H1 (cell line): ENCODE measurements around the gene EPS8. TPM values are rescaled to one million over a fixed set of nuclear protein-coding genes. Genes with fewer than 3 reads are reported as not detected.

Experiments used
- CTCF ChIA-PET: fragments of 300-600 bp; sonication (Branson Sonifier 250); formaldehyde crosslinking; loops from one replicate; lab custom pipeline; 2021; ENCODE audit not compliant: partially characterized antibody; lab: Charles Lee
- POLR2A ChIA-PET: fragments of 300-600 bp; sonication (Branson Sonifier 250); formaldehyde crosslinking; loops from one replicate; lab custom pipeline; 2021; ENCODE audit warnings: inconsistent platforms; ENCODE audit not compliant: partially characterized antibody; lab: Charles Lee
- DNase-seq, 2 experiments: peaks; one replicate each; pipeline versions ENCODE4 v3.0.0 to v3.0.0-alpha.2; 2010 to 2022; ENCODE audit warnings: low spot score in 2 of 2, low read depth in 1 of 2, mixed read lengths in 1 of 2
- FAIRE-seq: peaks from 2 replicates; lab custom pipeline; 2011; peaks lifted over from hg19 to GRCh38; lab: Jason Lieb, UNC
- H2AFZ ChIP-seq: 2 replicates; pipeline ENCODE4 v1.8.1; 2012; ENCODE audit warnings: low read length, inconsistent platforms
- H2AK5ac ChIP-seq: 2 replicates; pipeline ENCODE4 v1.6.1; 2013; ENCODE audit warnings: low read depth, low read length
- H2BK120ac ChIP-seq: replicated peaks from 2 replicates; pipeline ENCODE3; 2013; ENCODE audit warnings: low read depth, low read length, inconsistent platforms
- H2BK12ac ChIP-seq: 2 replicates; pipeline ENCODE4 v1.6.1; 2013; ENCODE audit warnings: low read depth, low read length
- H2BK15ac ChIP-seq: 2 replicates; pipeline ENCODE4 v1.6.1; 2013; ENCODE audit warnings: low read length
- H2BK20ac ChIP-seq: 2 replicates; pipeline ENCODE4 v1.6.1; 2013; ENCODE audit warnings: low read length
- H2BK5ac ChIP-seq: 2 replicates; pipeline ENCODE4 v1.6.1; 2013; ENCODE audit warnings: low read depth, low read length
- H3K14ac ChIP-seq: 2 replicates; pipeline ENCODE4 v1.6.1; 2013; ENCODE audit warnings: inconsistent platforms; ENCODE audit not compliant: insufficient read length
- H3K18ac ChIP-seq: 2 replicates; pipeline ENCODE4 v1.6.1; 2013; ENCODE audit warnings: low read length; ENCODE audit errors: extremely low read depth
- H3K23ac ChIP-seq: 2 replicates; pipeline ENCODE4 v1.6.1; 2013; ENCODE audit warnings: inconsistent platforms; ENCODE audit not compliant: insufficient read length
- H3K23me2 ChIP-seq: 2 replicates; pipeline ENCODE4 v1.6.1; 2013; ENCODE audit warnings: low read depth, low read length
- H3K27ac ChIP-seq: 2 replicates; pipeline ENCODE4 v1.6.1; 2011; ENCODE audit warnings: low read depth, low read length, inconsistent platforms
- H3K27me3 ChIP-seq, 4 experiments: replicated peaks in 1 of 4; 1 replicate in 1 of 4; 2 replicates in 3 of 4; pipeline versions ENCODE4 v1.6.1 to v1.8.1; 2011 to 2013; ENCODE audit warnings: low read length in 3 of 4, mild to moderate bottlenecking in 3 of 4, inconsistent platforms in 2 of 4, mixed read lengths in 2 of 4, moderate library complexity in 1 of 4; ENCODE audit not compliant: control insufficient read depth in 3 of 4, insufficient read depth in 3 of 4; ENCODE audit errors: extremely low read depth in 1 of 4
- H3K36me3 ChIP-seq, 4 experiments: 2 replicates each; pipeline versions ENCODE4 v1.6.1 to v1.8.1; 2011 to 2013; ENCODE audit warnings: mild to moderate bottlenecking in 4 of 4, low read length in 3 of 4, moderate library complexity in 2 of 4, control low read depth in 1 of 4, inconsistent platforms in 1 of 4; ENCODE audit not compliant: insufficient read depth in 4 of 4, control insufficient read depth in 2 of 4
- H3K4ac ChIP-seq: replicated peaks from 2 replicates; pipeline ENCODE3; 2013; ENCODE audit warnings: low read length, low read depth, mixed read lengths, inconsistent platforms; ENCODE audit not compliant: insufficient read length
- H3K4me1 ChIP-seq, 4 experiments: replicated peaks in 1 of 4; 1 replicate in 1 of 4; 2 replicates in 3 of 4; pipeline versions ENCODE4 v1.6.1 to v1.8.1; 2011 to 2013; ENCODE audit warnings: low read length in 3 of 4, inconsistent platforms in 2 of 4, mixed read lengths in 1 of 4; ENCODE audit not compliant: insufficient read depth in 4 of 4, control insufficient read depth in 3 of 4
- H3K4me2 ChIP-seq, 2 experiments: 2 replicates each; pipeline versions ENCODE4 v1.6.1 to v1.8.1; 2011 to 2013; ENCODE audit warnings: low read depth in 2 of 2, low read length in 2 of 2, control low read depth in 1 of 2, inconsistent platforms in 1 of 2, mild to moderate bottlenecking in 1 of 2; ENCODE audit not compliant: insufficient read depth in 1 of 2
- H3K4me3 ChIP-seq, 4 experiments: fragments of 200-600, 300-600 bp in 1 of 4; sonication (generic), shearing (Covaris generic), sonication (Bioruptor Twin) in 1 of 4; 2 replicates each; pipeline versions ENCODE4 v1.5.1 to v1.8.1; 2011 to 2016; ENCODE audit warnings: low read length in 4 of 4, low read depth in 3 of 4, control low read depth in 2 of 4, inconsistent platforms in 2 of 4, mild to moderate bottlenecking in 2 of 4, mixed read lengths in 1 of 4, moderate library complexity in 1 of 4; ENCODE audit not compliant: insufficient read depth in 2 of 4; ENCODE audit errors: extremely low read depth in 1 of 4
- H3K56ac ChIP-seq: replicated peaks from 2 replicates; pipeline ENCODE3; 2013; ENCODE audit warnings: low read depth, mild to moderate bottlenecking, mixed read lengths, low read length, inconsistent platforms; ENCODE audit not compliant: insufficient read length
- H3K79me1 ChIP-seq: 2 replicates; pipeline ENCODE4 v1.6.1; 2013; ENCODE audit warnings: low read depth, low read length, control low read depth
- H3K79me2 ChIP-seq, 2 experiments: 2 replicates each; pipeline versions ENCODE4 v1.6.1 to v1.8.1; 2012 to 2013; ENCODE audit warnings: low read length in 2 of 2, mild to moderate bottlenecking in 2 of 2, inconsistent platforms in 1 of 2; ENCODE audit not compliant: insufficient read depth in 2 of 2, control insufficient read depth in 1 of 2
- H3K9ac ChIP-seq, 4 experiments: replicated peaks in 1 of 4; 1 replicate in 1 of 4; 2 replicates in 3 of 4; pipeline versions ENCODE4 v1.6.1 to v1.8.1; 2011 to 2013; ENCODE audit warnings: low read depth in 3 of 4, low read length in 3 of 4, control low read depth in 2 of 4, mild to moderate bottlenecking in 2 of 4, moderate library complexity in 2 of 4, inconsistent platforms in 1 of 4; ENCODE audit errors: extremely low read depth in 1 of 4
- H3K9me3 ChIP-seq, 2 experiments: 2 replicates each; pipeline versions ENCODE4 v1.6.1 to v1.8.1; 2012 to 2013; ENCODE audit warnings: mild to moderate bottlenecking in 2 of 2, moderate library complexity in 2 of 2, control low read depth in 1 of 2, inconsistent platforms in 1 of 2, low read depth in 1 of 2, low read length in 1 of 2, mixed read lengths in 1 of 2; ENCODE audit not compliant: insufficient read depth in 2 of 2
- H4K20me1 ChIP-seq, 2 experiments: replicated peaks in 1 of 2; 2 replicates each; pipeline versions ENCODE3 to v1.8.1; 2011 to 2013; ENCODE audit warnings: inconsistent platforms in 2 of 2, low read length in 2 of 2, mild to moderate bottlenecking in 1 of 2; ENCODE audit not compliant: insufficient read depth in 2 of 2, control insufficient read depth in 1 of 2
- H4K5ac ChIP-seq: 2 replicates; pipeline ENCODE4 v1.6.1; 2013; ENCODE audit warnings: low read length, low read depth, mixed read lengths, inconsistent platforms; ENCODE audit not compliant: insufficient read length
- H4K8ac ChIP-seq: 2 replicates; pipeline ENCODE4 v1.8.0; 2013; ENCODE audit warnings: mild to moderate bottlenecking, moderate library complexity, low read length, inconsistent platforms; ENCODE audit not compliant: insufficient read depth; ENCODE audit errors: extremely low read depth
- H4K91ac ChIP-seq: replicated peaks from 2 replicates; pipeline ENCODE3; 2013; ENCODE audit warnings: low read length, mixed read lengths, inconsistent platforms; ENCODE audit not compliant: insufficient read length
- BACH1 ChIP-seq: IDR thresholded peaks from 2 replicates; pipeline ENCODE4 v1.6.1; 2012; ENCODE audit warnings: low read length, improper control_type of control experiment
- BCL11A ChIP-seq, 2 experiments: IDR thresholded peaks; one replicate each; pipeline ENCODE4 v1.6.1; 2011; ENCODE audit warnings: low read depth in 2 of 2, low read length in 2 of 2, mild to moderate bottlenecking in 2 of 2
- CBX5 ChIP-seq: fragments of 300-800, 300-1000 bp; sonication (generic); IDR thresholded peaks from 2 replicates; pipeline ENCODE4 v1.7.1; 2016; ENCODE audit warnings: antibody characterized with exemption, low read length, low read depth
- CHD1 ChIP-seq: IDR thresholded peaks from 2 replicates; pipeline ENCODE4 v1.6.1; 2012; ENCODE audit warnings: low read depth, low read length, improper control_type of control experiment
- EGR1 ChIP-seq: IDR thresholded peaks from 2 replicates; pipeline ENCODE4 v1.6.1; 2011; ENCODE audit warnings: low read depth, low read length, borderline replicate concordance
- HDAC6 ChIP-seq: IDR thresholded peaks from one replicate; pipeline ENCODE4 v1.7.1; 2012; ENCODE audit warnings: low read depth, mild to moderate bottlenecking, inconsistent platforms, low read length, moderate library complexity
- NANOG ChIP-seq: IDR thresholded peaks from 2 replicates; pipeline ENCODE4 v1.6.1; 2011; ENCODE audit warnings: low read length, low read depth, mild to moderate bottlenecking, inconsistent platforms; ENCODE audit not compliant: insufficient read depth, poor library complexity, severe bottlenecking
- PHF8 ChIP-seq: fragments of 200-600 bp; sonication (generic); conservative IDR thresholded peaks from 2 replicates; pipeline ENCODE4 v1.7.1; 2012; ENCODE audit warnings: low read depth, mild to moderate bottlenecking, inconsistent platforms, low read length, moderate library complexity
- SIN3A ChIP-seq, 2 experiments: IDR thresholded peaks in 1 of 2; conservative IDR thresholded peaks in 1 of 2; 2 replicates each; pipeline ENCODE4 v1.6.1; 2011 to 2012; ENCODE audit warnings: low read length in 2 of 2, improper control_type of control experiment in 1 of 2, low read depth in 1 of 2, mild to moderate bottlenecking in 1 of 2
- SRF ChIP-seq: IDR thresholded peaks from 2 replicates; pipeline ENCODE4 v1.6.1; 2011; ENCODE audit warnings: mild to moderate bottlenecking, low read depth, low read length, moderate library complexity
- TAF7 ChIP-seq: optimal IDR thresholded peaks from 2 replicates; pipeline ENCODE3; 2011; ENCODE audit warnings: low read depth, mild to moderate bottlenecking, inconsistent platforms, low read length, moderate library complexity, borderline replicate concordance
- WGBS, 2 experiments: shearing (Covaris generic) in 1 of 2; methylation state at CpG; one replicate each; pipeline versions ENCODE4 v1.1.6 to v1.1.7; 2013 to 2015; ENCODE audit warnings: low lambda C conversion rate in 2 of 2, mixed read lengths in 2 of 2, inconsistent platforms in 1 of 2, low coverage in 1 of 2, missing lambda C conversion rate in 1 of 2; ENCODE audit not compliant: insufficient replicate concordance in 2 of 2, insufficient coverage in 1 of 2, insufficient read length in 1 of 2; ENCODE audit errors: extremely low coverage in 1 of 2, missing lambda C conversion rate in 1 of 2; 5-methylcytosine and 5-hydroxymethylcytosine counted together
- polyA plus RNA-seq, 7 experiments: library from polyadenylated mRNA; depleted of rRNA in 3 of 7; stranded (reverse) in 5 of 7; unstranded in 2 of 7; fragments of >200 nt in 5 of 7; fragments of 200-250 nt in 2 of 7; gene quantifications; 1 replicate in 5 of 7; 2 replicates in 1 of 7; 4 replicates in 1 of 7; pipeline versions ENCODE4 v1.2.1 to v1.2.3, GENCODE V29; 2011 to 2013; ENCODE audit warnings: missing spikeins in 2 of 7, mixed read lengths in 2 of 7
- total RNA-seq: library from RNA; stranded (reverse); fragmentation: NEBNext Ultra II Directional; extraction: Animal tissue kit (Norgen Biotek cat#: 25700); gene quantifications from 2 replicates; pipeline ENCODE4 v1.2.1, GENCODE V29; 2021

EPS8 gene
- total and polyA plus RNA-seq, 2 of the 8 experiments (the other 6 are each of a cell fraction or from before 2014, with no cell fraction given), result 3.0 to 4.6 TPM

GRCh38 chr12:15834575-15834974, 45.4 kb upstream of the EPS8 start:
- Histone ChIP-seq H2BK20ac (no peak overlapping the region), H3K4me2 (no peak overlapping the region), H2BK5ac (no peak overlapping the region), H2AFZ (no peak overlapping the region), H3K36me3 (no peaks in the 10 kb centered on the region), H4K8ac (no peak overlapping the region), H3K27me3 (no peaks in the 10 kb centered on the region), H3K23me2 (no peaks in the 10 kb centered on the region; the same call in 1 of the 2 replicates), H3K18ac (no peak overlapping the region), H3K23ac (no peak overlapping the region), H4K5ac (no peak overlapping the region), H3K79me1 (no peaks in the 10 kb centered on the region), H3K56ac (no peak overlapping the region), H3K27ac (no peak overlapping the region), H3K79me2 (no peaks in the 10 kb centered on the region), H2BK12ac (no peak overlapping the region), H3K4me3 (no peak overlapping the region), H3K9ac (no peak overlapping the region), H4K91ac (no peak overlapping the region), H2BK120ac (no peak overlapping the region), H3K9me3 (no peaks in the 10 kb centered on the region), H2AK5ac (no peak overlapping the region), H3K4ac (no peak overlapping the region), H3K4me1 (no peaks in the 10 kb centered on the region), H3K14ac (no peak overlapping the region), H4K20me1 (no peaks in the 10 kb centered on the region), H2BK15ac (no peak overlapping the region)
- TF ChIP-seq SRF (no peak), CBX5 (no peak), TAF7 (no peak), BCL11A (IDR thresholded peaks at IDR 0.05; ENCODE audit: low read depth in 2 of 2, low read length in 2 of 2) (no peak), CHD1 (no peak), SIN3A (conservative IDR thresholded peaks at IDR 0.05 in 1 of 2, IDR thresholded peaks at IDR 0.05 in 1 of 2; ENCODE audit: low read depth in 1 of 2, low read length in 2 of 2) (no peak), BACH1 (no peak), HDAC6 (no peak), NANOG (no peak), EGR1 (no peak), PHF8 (no peak)
- ChIA-PET POLR2A (no interaction called here), CTCF (interaction anchor here (1.1 kb wide), 1 partner anchor 24 kb away, joined by 5 read pairs; no protein-coding TSS in a partner anchor)
- DNase-seq (no peak), FAIRE-seq (no peak)
- WGBS, 2 experiments, result 89% methylated on average over 4 of the region's 4 CpGs; no CpG with 5 or more reads in 1 of the 2 experiments
